ENCODE data around the gene SP110.

Gene SP110

DNA sequence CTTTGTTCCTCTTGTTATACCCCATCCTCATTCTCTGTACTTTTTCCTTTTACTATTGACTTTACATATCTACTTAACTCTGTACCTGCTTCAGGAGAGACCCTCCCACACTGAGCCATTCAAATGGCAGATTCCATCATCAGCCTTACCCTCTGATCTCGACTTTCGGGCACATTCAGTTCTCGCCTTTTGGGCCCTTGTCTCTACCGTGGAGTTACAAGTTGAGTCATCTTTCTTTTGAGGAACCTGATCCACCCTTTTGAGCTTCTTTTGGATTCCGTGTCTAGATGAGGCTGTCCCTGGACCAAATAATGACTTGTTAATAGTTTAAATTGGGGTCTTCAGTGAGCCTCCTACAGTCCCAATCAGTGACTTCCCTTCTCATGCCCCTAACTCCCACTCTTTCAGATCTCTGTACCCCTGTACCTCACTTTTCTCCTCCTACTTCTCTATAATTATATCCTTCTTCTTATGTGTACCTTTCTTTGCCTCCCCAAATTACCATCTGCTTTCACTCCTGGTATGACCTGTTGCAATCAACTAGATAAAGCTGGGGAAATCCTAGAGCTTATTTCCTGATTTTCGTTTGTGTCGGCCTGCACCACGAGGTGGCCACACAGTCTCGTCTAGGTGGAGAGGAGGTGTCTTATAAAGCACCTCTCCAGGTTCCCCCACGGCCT is 17.2 kb downstream of the SP110 start:
- no peak overlapping the region for H3K4me3 ChIP-seq (ENCODE audit: low read depth in 1 of 2, low read length in 2 of 2)
- H3K9me3 ChIP-seq (ENCODE audit: control insufficient read depth in 1 of 2, low read length in 2 of 2), result no peaks in the 10 kb centered on the region
- peaks cover 58 to 80% of the 10 kb centered on the region in 2 donors for H3K36me3 ChIP-seq (ENCODE audit: control insufficient read depth in 1 of 2, insufficient read depth in 2 of 2, low read length in 2 of 2)
- no peak overlapping the region for H3K27ac ChIP-seq (ENCODE audit: low read length)
- no peaks in the 10 kb centered on the region for H3K4me1 ChIP-seq (ENCODE audit: control insufficient read depth in 1 of 2, insufficient read depth in 2 of 2, low read length in 2 of 2)
- H3K27me3 ChIP-seq (ENCODE audit: low read depth, low read length), result no peaks in the 10 kb centered on the region

DNA sequence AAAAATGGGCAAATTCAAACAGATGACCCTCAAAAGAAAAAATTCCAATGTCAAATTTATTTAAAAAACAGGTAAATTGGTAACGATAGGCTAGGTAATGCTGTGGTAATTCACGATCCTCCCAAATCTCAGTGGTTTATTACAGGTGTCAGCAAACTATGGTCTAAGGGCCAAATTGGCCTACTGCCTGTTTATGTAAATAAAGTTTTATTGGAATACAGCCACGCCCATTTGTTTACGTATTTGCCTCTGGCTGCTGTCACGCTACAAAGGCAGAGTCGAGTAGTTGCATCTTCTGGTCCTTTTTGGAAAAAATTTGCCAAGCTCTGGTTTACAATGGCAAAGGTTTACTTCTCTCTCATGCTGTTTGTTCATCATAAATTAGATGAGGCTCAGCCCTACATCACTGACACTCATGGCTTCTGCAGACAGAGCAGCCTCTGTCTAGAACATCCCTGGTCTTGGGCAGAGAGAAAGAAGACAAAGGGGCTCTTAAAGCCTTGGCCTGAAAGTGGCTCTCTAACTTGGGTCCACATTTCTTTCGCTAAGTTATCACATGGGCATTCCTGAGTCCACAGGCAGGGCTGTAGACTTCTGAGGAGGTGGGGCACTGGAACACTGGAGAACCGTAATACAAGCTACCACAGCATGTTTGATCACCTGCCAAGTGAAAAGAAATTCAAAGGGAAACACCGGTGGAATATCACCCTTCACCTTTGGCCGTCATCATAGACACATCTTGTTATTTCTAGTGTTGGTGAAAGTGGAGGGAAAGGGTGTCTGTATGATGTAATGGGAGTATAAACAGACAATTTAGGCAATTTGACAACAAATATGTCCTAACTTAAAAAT is 34.8 kb downstream of the SP110 start:
- no peak overlapping the region for H3K27ac ChIP-seq (ENCODE audit: low read length)
- no peaks in the 10 kb centered on the region for H3K4me1 ChIP-seq (ENCODE audit: control insufficient read depth in 1 of 2, insufficient read depth in 2 of 2, low read length in 2 of 2)
- no peak overlapping the region for H3K4me3 ChIP-seq (ENCODE audit: low read depth in 1 of 2, low read length in 2 of 2)
- H3K36me3 ChIP-seq (ENCODE audit: control insufficient read depth in 1 of 2, insufficient read depth in 2 of 2, low read length in 2 of 2), result peaks cover 19 to 40% of the 10 kb centered on the region in 2 donors
- H3K9me3 ChIP-seq (ENCODE audit: control insufficient read depth in 1 of 2, low read length in 2 of 2), result no peaks in the 10 kb centered on the region
- no peaks in the 10 kb centered on the region for H3K27me3 ChIP-seq (ENCODE audit: low read depth, low read length)

DNA sequence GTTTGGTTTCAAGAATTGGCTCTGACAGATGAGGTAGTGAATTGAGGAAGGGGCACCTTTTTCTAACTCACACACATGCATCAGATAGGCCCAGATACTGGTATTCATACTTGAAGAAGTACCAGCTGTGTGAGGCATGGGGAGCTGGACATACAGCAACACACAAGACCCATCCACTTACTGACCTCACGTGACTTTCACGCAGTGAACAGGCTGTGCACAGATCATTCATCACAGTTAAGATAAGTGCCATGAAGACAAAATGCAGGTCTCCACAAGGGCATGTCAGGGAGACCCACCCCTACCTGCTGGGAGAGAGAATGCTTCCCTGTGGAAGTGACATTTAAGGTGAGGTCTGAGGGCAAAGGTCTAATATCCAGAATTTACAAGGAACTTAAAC is 38.6 kb downstream of the SP110 start:
- peaks cover 46 to 70% of the 10 kb centered on the region in 2 donors for H3K36me3 ChIP-seq (ENCODE audit: control insufficient read depth in 1 of 2, insufficient read depth in 2 of 2, low read length in 2 of 2)

DNA sequence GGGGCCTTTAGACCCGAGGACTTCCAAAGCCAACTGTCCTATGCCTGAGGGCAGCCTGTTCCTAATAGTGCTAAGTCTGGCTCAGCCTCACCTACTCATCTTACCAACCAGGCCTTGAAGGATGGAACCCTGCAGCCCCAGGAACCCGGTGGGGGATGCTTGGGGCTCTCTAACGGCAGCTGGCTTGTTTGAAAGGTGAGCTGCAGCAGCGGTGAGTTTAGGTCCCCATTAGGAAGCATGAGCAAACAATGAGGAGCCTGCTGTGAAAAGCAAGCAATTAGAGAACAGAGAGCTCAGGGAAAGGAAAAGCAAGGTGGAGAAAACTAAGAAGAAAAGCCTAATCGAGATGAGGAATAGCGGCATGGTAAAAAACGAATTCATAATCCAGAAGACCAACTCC is 39.9 kb downstream of the SP110 start:
- no peak overlapping the region for H3K4me3 ChIP-seq (ENCODE audit: low read depth in 1 of 2, low read length in 2 of 2)
- peaks cover 57 to 68% of the 10 kb centered on the region in 2 donors for H3K36me3 ChIP-seq (ENCODE audit: control insufficient read depth in 1 of 2, insufficient read depth in 2 of 2, low read length in 2 of 2)
- H3K9me3 ChIP-seq (ENCODE audit: control insufficient read depth in 1 of 2, low read length in 2 of 2), result no peaks in the 10 kb centered on the region
- H3K27me3 ChIP-seq (ENCODE audit: low read depth, low read length), result no peaks in the 10 kb centered on the region
- H3K27ac ChIP-seq (ENCODE audit: low read length), result no peak overlapping the region
- no peaks in the 10 kb centered on the region for H3K4me1 ChIP-seq (ENCODE audit: control insufficient read depth in 1 of 2, insufficient read depth in 2 of 2, low read length in 2 of 2)

More for the DNA sequence above, 38.6 kb downstream of the SP110 start:
- Histone ChIP-seq H3K9me3 (ENCODE audit: control insufficient read depth in 1 of 2, low read length in 2 of 2) (no peaks in the 10 kb centered on the region), H3K27me3 (ENCODE audit: low read depth, low read length) (no peaks in the 10 kb centered on the region), H3K4me3 (ENCODE audit: low read depth in 1 of 2, low read length in 2 of 2) (no peak overlapping the region), H3K27ac (ENCODE audit: low read length) (no peak overlapping the region), H3K4me1 (ENCODE audit: control insufficient read depth in 1 of 2, insufficient read depth in 2 of 2, low read length in 2 of 2) (no peaks in the 10 kb centered on the region)

DNA sequence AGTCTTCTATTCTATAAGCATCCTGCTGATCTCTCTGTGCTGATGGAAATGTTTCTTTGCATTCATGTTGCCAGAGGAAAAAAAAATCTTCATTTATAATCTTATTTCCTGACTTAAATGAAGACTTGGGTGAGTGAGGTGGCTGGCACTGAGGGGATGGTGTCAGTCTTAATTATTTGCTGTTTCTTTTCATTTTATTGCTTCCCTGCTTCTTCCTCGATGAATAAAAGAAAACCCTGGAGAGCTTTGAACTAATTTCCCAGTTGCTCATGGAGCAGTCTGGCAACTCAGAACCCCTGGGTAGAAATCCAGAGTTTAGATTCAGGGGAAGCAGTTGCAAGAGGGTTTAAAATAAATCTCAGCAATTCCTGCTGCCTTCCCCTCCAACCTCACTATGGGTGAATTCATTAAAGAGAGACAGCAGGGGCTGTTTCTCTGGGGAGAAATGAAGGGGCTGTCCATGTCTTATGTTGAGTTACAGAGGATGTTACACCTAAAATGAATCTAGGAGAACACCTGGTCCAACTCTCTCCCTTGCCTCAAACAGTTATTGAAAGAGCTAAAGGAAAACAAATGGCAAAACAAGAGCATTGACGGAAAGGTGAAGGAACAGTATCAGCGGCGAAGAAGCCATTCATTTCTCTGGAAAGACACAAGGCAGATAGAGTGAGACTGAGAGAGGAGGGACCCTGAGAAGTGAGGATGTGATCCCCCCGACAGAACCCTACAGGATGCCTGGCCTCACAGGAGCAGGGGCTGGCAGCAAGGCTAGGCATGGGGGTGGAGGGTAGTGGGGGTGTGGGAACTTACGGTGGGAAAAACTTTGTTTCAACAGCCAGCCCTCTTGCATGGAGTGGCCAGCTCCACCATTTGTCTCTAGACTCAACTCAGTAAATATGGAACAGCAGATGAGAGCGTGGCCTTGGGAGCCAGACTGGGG is 41.0 kb downstream of the SP110 start:
- H3K9me3 ChIP-seq (ENCODE audit: control insufficient read depth in 1 of 2, low read length in 2 of 2), result no peaks in the 10 kb centered on the region
- peaks cover 58 to 70% of the 10 kb centered on the region in 2 donors for H3K36me3 ChIP-seq (ENCODE audit: control insufficient read depth in 1 of 2, insufficient read depth in 2 of 2, low read length in 2 of 2)
- no peaks in the 10 kb centered on the region for H3K4me1 ChIP-seq (ENCODE audit: control insufficient read depth in 1 of 2, insufficient read depth in 2 of 2, low read length in 2 of 2)
- no peaks in the 10 kb centered on the region for H3K27me3 ChIP-seq (ENCODE audit: low read depth, low read length)
- H3K27ac ChIP-seq (ENCODE audit: low read length), result no peak overlapping the region
- no peak overlapping the region for H3K4me3 ChIP-seq (ENCODE audit: low read depth in 1 of 2, low read length in 2 of 2)

DNA sequence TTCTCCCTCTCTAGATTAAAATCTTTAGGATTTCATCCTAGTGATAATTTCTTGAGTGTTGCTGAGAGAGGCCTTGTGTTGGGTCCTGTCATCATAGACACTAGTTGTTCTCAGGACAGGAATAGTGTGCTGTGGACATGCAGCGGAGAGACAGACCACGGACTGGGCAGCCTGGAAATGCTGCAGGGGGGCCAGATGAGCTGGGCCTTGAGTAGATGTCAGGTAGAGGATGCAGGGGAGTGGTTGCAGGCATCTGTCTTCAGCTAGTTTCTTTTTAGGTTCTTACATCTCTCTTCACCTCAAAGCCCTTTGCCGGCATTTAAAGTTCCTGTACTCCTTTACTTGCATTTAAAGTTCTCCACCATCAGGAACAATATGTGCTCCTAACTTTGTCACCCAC is 42.8 kb downstream of the SP110 start:
- peaks cover 45 to 70% of the 10 kb centered on the region in 2 donors for H3K36me3 ChIP-seq (ENCODE audit: control insufficient read depth in 1 of 2, insufficient read depth in 2 of 2, low read length in 2 of 2)
- H3K9me3 ChIP-seq (ENCODE audit: control insufficient read depth in 1 of 2, low read length in 2 of 2), result no peaks in the 10 kb centered on the region
- no peak overlapping the region for H3K27ac ChIP-seq (ENCODE audit: low read length)

DNA sequence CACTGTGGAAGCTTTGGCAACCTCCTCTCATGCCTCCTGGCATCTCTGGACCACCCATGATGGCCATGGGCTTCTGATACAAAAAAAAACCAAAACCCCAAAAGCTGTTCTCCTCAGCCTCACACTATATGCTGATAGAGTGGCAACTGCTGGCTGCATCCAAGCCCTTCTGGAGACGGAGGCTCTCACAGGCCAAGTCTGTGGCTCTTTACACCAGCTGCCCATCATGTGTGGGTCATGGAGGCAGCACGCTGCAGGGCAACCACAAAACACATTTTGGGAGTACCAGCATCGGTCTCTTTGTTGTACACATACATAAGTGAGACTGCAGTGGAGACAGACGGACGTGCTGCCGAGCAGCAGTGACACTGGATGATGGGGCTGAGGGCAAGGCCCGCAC is 45.3 kb downstream of the SP110 start:
- Histone ChIP-seq H3K4me3 (ENCODE audit: low read depth in 1 of 2, low read length in 2 of 2) (no peak overlapping the region), H3K9me3 (ENCODE audit: control insufficient read depth in 1 of 2, low read length in 2 of 2) (no peaks in the 10 kb centered on the region), H3K27me3 (ENCODE audit: low read depth, low read length) (no peaks in the 10 kb centered on the region), H3K27ac (ENCODE audit: low read length) (no peak overlapping the region), H3K4me1 (ENCODE audit: control insufficient read depth in 1 of 2, insufficient read depth in 2 of 2, low read length in 2 of 2) (no peaks in the 10 kb centered on the region), H3K36me3 (ENCODE audit: control insufficient read depth in 1 of 2, insufficient read depth in 2 of 2, low read length in 2 of 2) (peaks cover 39 to 58% of the 10 kb centered on the region in 2 donors)

More for the DNA sequence above, 42.8 kb downstream of the SP110 start:
- Histone ChIP-seq H3K4me1 (ENCODE audit: control insufficient read depth in 1 of 2, insufficient read depth in 2 of 2, low read length in 2 of 2) (no peaks in the 10 kb centered on the region), H3K4me3 (ENCODE audit: low read depth in 1 of 2, low read length in 2 of 2) (no peak overlapping the region), H3K27me3 (ENCODE audit: low read depth, low read length) (no peaks in the 10 kb centered on the region)

DNA sequence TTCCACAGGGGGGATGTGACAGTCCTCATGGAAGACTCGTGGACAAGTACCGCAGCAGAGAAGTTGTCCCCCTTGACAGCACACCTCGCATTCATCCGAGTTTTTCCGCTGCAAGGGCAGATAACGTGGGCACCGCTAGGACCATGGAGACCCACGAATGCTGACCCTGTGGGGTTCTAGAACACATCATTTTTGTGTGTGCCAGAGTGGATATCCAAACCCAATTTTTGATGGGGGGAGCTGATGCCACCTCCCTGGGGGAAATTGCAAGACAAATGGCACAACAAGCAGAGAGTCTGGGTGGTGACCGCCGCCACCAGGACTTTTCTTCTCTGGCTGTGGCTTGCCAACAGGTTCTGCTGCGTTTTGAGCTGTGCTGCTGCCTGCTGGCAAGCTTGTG is 46.9 kb downstream of the SP110 start:
- H3K36me3 ChIP-seq (ENCODE audit: control insufficient read depth in 1 of 2, insufficient read depth in 2 of 2, low read length in 2 of 2), result peaks cover 31 to 44% of the 10 kb centered on the region in 2 donors
- no peaks in the 10 kb centered on the region for H3K4me1 ChIP-seq (ENCODE audit: control insufficient read depth in 1 of 2, insufficient read depth in 2 of 2, low read length in 2 of 2)
- H3K9me3 ChIP-seq (ENCODE audit: control insufficient read depth in 1 of 2, low read length in 2 of 2), result no peaks in the 10 kb centered on the region
- H3K27ac ChIP-seq (ENCODE audit: low read length), result no peak overlapping the region
- H3K4me3 ChIP-seq (ENCODE audit: low read depth in 1 of 2, low read length in 2 of 2), result no peak overlapping the region
- no peaks in the 10 kb centered on the region for H3K27me3 ChIP-seq (ENCODE audit: low read depth, low read length)

DNA sequence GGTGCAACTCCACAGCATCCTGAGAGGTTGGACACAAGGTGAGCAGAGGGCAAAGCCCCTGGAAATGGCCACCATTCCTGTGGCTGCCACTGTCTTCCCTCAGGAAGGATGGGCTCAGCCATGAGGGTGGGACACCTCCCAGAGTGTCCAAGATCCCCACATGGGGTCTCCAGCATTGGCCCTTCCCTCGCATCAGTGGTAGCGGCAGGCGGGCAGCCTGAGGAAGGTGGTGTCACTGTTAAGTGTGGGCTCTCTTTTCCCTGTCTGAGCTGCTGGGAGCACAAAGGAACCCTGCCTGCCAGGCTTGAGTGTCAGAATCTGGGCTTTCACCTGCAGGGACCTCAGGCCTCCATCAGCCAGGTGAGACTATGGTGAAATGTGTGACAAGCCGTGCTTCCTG is 47.6 kb downstream of the SP110 start:
- H3K4me3 ChIP-seq (ENCODE audit: low read depth in 1 of 2, low read length in 2 of 2), result no peak overlapping the region
- peaks cover 24 to 43% of the 10 kb centered on the region in 2 donors for H3K36me3 ChIP-seq (ENCODE audit: control insufficient read depth in 1 of 2, insufficient read depth in 2 of 2, low read length in 2 of 2)

DNA sequence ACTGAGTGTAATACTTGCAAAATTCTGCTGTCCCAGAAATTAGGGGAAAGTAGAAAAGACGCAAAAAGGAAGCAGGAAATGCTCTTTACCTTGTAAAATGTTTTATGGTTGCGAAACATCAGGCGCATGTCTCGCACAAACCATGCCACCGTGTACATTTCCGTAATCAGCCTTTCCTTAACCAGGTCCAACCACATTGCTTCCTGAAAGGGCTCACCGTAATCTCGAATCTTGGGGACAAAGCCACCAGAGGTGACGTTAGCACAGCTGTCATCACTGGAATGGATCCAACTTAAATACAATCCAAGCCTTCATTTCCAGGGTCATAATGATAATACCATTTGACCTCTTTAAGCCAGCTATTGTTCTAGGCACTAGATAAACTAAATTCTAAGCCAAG is 49.3 kb downstream of the SP110 start:
- Histone ChIP-seq H3K27me3 (ENCODE audit: low read depth, low read length) (no peaks in the 10 kb centered on the region), H3K36me3 (ENCODE audit: control insufficient read depth in 1 of 2, insufficient read depth in 2 of 2, low read length in 2 of 2) (peaks cover 10 to 37% of the 10 kb centered on the region in 2 donors), H3K4me1 (ENCODE audit: control insufficient read depth in 1 of 2, insufficient read depth in 2 of 2, low read length in 2 of 2) (no peaks in the 10 kb centered on the region), H3K9me3 (ENCODE audit: control insufficient read depth in 1 of 2, low read length in 2 of 2) (no peaks in the 10 kb centered on the region), H3K4me3 (ENCODE audit: low read depth in 1 of 2, low read length in 2 of 2) (peak overlapping the region in 1 of 2 donors; percentile 17), H3K27ac (ENCODE audit: low read length) (peak overlapping the region; percentile 36)

More for the DNA sequence above, 47.6 kb downstream of the SP110 start:
- Histone ChIP-seq H3K27ac (ENCODE audit: low read length) (no peak overlapping the region), H3K9me3 (ENCODE audit: control insufficient read depth in 1 of 2, low read length in 2 of 2) (no peaks in the 10 kb centered on the region), H3K4me1 (ENCODE audit: control insufficient read depth in 1 of 2, insufficient read depth in 2 of 2, low read length in 2 of 2) (no peaks in the 10 kb centered on the region), H3K27me3 (ENCODE audit: low read depth, low read length) (no peaks in the 10 kb centered on the region)
